Mammary epithelial cell (primary cell): ENCODE data around the gene SNAP23.

Experiments
- CTCF ChIP-seq, 2 donors: IDR thresholded peaks in 1 of 2; conservative IDR thresholded peaks in 1 of 2; 2 replicates each; pipeline ENCODE4 v1.5.1; 2011 to 2012; ENCODE audit warnings: inconsistent platforms in 2 of 2, low read length in 2 of 2, mild to moderate bottlenecking in 2 of 2, control low read depth in 1 of 2, low read depth in 1 of 2; ENCODE audit not compliant: insufficient read depth in 1 of 2; ENCODE audit errors: extremely low read depth in 1 of 2
- EZH2 ChIP-seq: IDR thresholded peaks from 2 replicates; pipeline ENCODE4 v1.6.1; 2012; ENCODE audit warnings: low read length, inconsistent platforms, borderline replicate concordance

- TF ChIP-seq CTCF (conservative IDR thresholded peaks at IDR 0.05 in 1 of 2, IDR thresholded peaks at IDR 0.05 in 1 of 2; ENCODE audit: extremely low read depth in 1 of 2, insufficient read depth in 1 of 2, low read depth in 1 of 2, low read length in 2 of 2): no peak
- no peak for TF ChIP-seq EZH2
These were observed at the start of gene SNAP23 for GRCh38 chr15:42495361-42496212.
